Upper lobe of right lung (tissue), 1 donor: ENCODE data around the gene ARL4C. TPM values are rescaled to one million over a fixed set of nuclear protein-coding genes. Genes with fewer than 3 reads are reported as not detected.

Experiments used
- ATAC-seq: fragments of 200-7000 bp; cut with Tn5 transposase; one replicate; pipeline ENCODE4 v1.9.1; 2020; ENCODE audit warnings: mild to moderate bottlenecking, moderate library complexity
- DNase-seq: peaks from one replicate; pipeline ENCODE4 v3.0.0-alpha.2; 2020
- H3K27ac ChIP-seq: fragments of 200-600 bp; one replicate; pipeline ENCODE4 v1.8.0; 2022
- H3K27me3 ChIP-seq: fragments of 200-600 bp; one replicate; pipeline ENCODE4 v1.8.0; 2022; ENCODE audit warnings: mild to moderate bottlenecking
- H3K36me3 ChIP-seq: fragments of 200-600 bp; one replicate; pipeline ENCODE4 v1.8.0; 2022
- H3K4me1 ChIP-seq: fragments of 200-600 bp; one replicate; pipeline ENCODE4 v1.8.0; 2022
- H3K4me3 ChIP-seq: fragments of 200-600 bp; one replicate; pipeline ENCODE4 v1.8.0; 2022; ENCODE audit warnings: mild to moderate bottlenecking
- H3K9me3 ChIP-seq: fragments of 200-600 bp; one replicate; pipeline ENCODE4 v1.8.0; 2022
- CTCF ChIP-seq: fragments of 200-600 bp; IDR thresholded peaks from one replicate; pipeline ENCODE4 v1.8.0; 2022; ENCODE audit warnings: antibody characterized with exemption
- intact Hi-C: fragments of 100-400 bp; cut with DNase I; formaldehyde crosslinking; loops from one replicate; pipeline ENCODE4 v1.11.0; 2022
- total RNA-seq: library from RNA; stranded (reverse); fragmentation: NEBNext Ultra II Directional; extraction: Animal tissue kit (Norgen Biotek cat#: 25700); gene quantifications from one replicate; pipeline ENCODE4 v1.2.1, GENCODE V29; 2021
- donor health status: DM: no; HTN: yes; CAD: no; lungs with severe emphysema.

Gene ARL4C
- total RNA-seq, 1 donor from 2014 or later = 21.2 TPM

- intact Hi-C loops = no loop called here
- H3K27ac ChIP-seq = no peak overlapping the region
- no peaks in the 10 kb centered on the region for H3K9me3 ChIP-seq
- ATAC-seq (peak; percentile 8), DNase-seq (no peak)
- no peak for TF ChIP-seq CTCF
- no peaks in the 10 kb centered on the region for H3K4me1 ChIP-seq
- no peak overlapping the region for H3K4me3 ChIP-seq
- no peaks in the 10 kb centered on the region for H3K27me3 ChIP-seq
- no peaks in the 10 kb centered on the region for H3K36me3 ChIP-seq
Measured at GRCh38 chr2:234514099-234514498, 17.2 kb upstream of the ARL4C start.

- Histone ChIP-seq H3K4me1 (no peaks in the 10 kb centered on the region), H3K27ac (no peak overlapping the region), H3K4me3 (no peak overlapping the region), H3K36me3 (no peaks in the 10 kb centered on the region), H3K9me3 (no peaks in the 10 kb centered on the region), H3K27me3 (no peaks in the 10 kb centered on the region)
- ATAC-seq (no peak), DNase-seq (no peak)
- intact Hi-C loops = no loop called here
- TF ChIP-seq CTCF = no peak
Measured at GRCh38 chr2:234512884-234513669, 16.2 kb upstream of the ARL4C start.

- no peak for TF ChIP-seq CTCF
- Histone ChIP-seq H3K9me3 (no peaks in the 10 kb centered on the region), H3K27ac (no peak overlapping the region), H3K36me3 (no peaks in the 10 kb centered on the region), H3K27me3 (peaks cover 5% of the 10 kb centered on the region), H3K4me3 (no peak overlapping the region), H3K4me1 (no peaks in the 10 kb centered on the region)
- no peak for DNase-seq
- ATAC-seq = no peak
- intact Hi-C loops = loop anchor here (5.0 kb wide), 1 partner anchor 371 kb away; no protein-coding TSS in a partner anchor
Measured at GRCh38 chr2:234502919-234503285, 6.0 kb upstream of the ARL4C start.

GRCh38 chr2:234502285-234502918 is 5.5 kb upstream of the ARL4C start:
- no peak for ATAC-seq
- H3K4me3 ChIP-seq = no peak overlapping the region
- no peak overlapping the region for H3K27ac ChIP-seq
- intact Hi-C loops = loop anchor here (5.0 kb wide), 1 partner anchor 370 kb away; no protein-coding TSS in a partner anchor
- no peaks in the 10 kb centered on the region for H3K9me3 ChIP-seq
- DNase-seq = no peak
- H3K36me3 ChIP-seq = no peaks in the 10 kb centered on the region
- H3K4me1 ChIP-seq = no peaks in the 10 kb centered on the region
- H3K27me3 ChIP-seq = peaks cover 5% of the 10 kb centered on the region
- no peak for TF ChIP-seq CTCF

GRCh38 chr2:234500394-234501006 is 3.6 kb upstream of the ARL4C start:
- peak; percentile 72 for ATAC-seq
- intact Hi-C loops = loop anchor here (5.0 kb wide), 1 partner anchor 368 kb away; no protein-coding TSS in a partner anchor

More at GRCh38 chr2:234500394-234501006, 3.6 kb upstream of the ARL4C start:
- no peaks in the 10 kb centered on the region for H3K36me3 ChIP-seq
- H3K27me3 ChIP-seq = peaks cover 5% of the 10 kb centered on the region
- peaks cover 4% of the 10 kb centered on the region for H3K4me1 ChIP-seq
- TF ChIP-seq CTCF = peak; percentile 61
- DNase-seq = peak; percentile 74
- no peak overlapping the region for H3K27ac ChIP-seq
- no peaks in the 10 kb centered on the region for H3K9me3 ChIP-seq
- H3K4me3 ChIP-seq = no peak overlapping the region
